Fibroblast of lung (primary cell): ENCODE results near the gene SUV39H2. TPM values are rescaled to one million over a fixed set of nuclear protein-coding genes. Genes with fewer than 3 reads are reported as not detected.

Experiments used
- DNase-seq, 2 donors: peaks; one replicate each; pipeline versions ENCODE4 v3.0.0 to v3.0.0-alpha.2; 2010; ENCODE audit warnings: low read depth in 2 of 2
- H2AFZ ChIP-seq: 2 replicates; pipeline ENCODE4 v1.5.1; 2012; ENCODE audit warnings: low read length, control low read depth, inconsistent platforms
- H3K27ac ChIP-seq: 2 replicates; pipeline ENCODE4 v1.5.1; 2011; ENCODE audit warnings: low read length, control low read depth; ENCODE audit not compliant: insufficient read depth
- H3K27me3 ChIP-seq: 2 replicates; pipeline ENCODE4 v1.5.1; 2011; ENCODE audit warnings: mild to moderate bottlenecking, low read length; ENCODE audit not compliant: control insufficient read depth, insufficient read depth
- H3K36me3 ChIP-seq: 2 replicates; pipeline ENCODE4 v1.5.1; 2011; ENCODE audit warnings: low read length; ENCODE audit not compliant: control insufficient read depth, insufficient read depth
- H3K4me1 ChIP-seq: 2 replicates; pipeline ENCODE4 v1.5.1; 2011; ENCODE audit warnings: low read length; ENCODE audit not compliant: control insufficient read depth, insufficient read depth; ENCODE audit errors: extremely low read depth
- H3K4me2 ChIP-seq: 2 replicates; pipeline ENCODE4 v1.5.1; 2011; ENCODE audit warnings: low read length, control low read depth; ENCODE audit not compliant: insufficient read depth; ENCODE audit errors: extremely low read depth
- H3K4me3 ChIP-seq, 4 experiments: fragments of 200-600 bp in 1 of 4; sonication (generic) in 1 of 4; replicated peaks in 1 of 4; 2 replicates each; pipeline ENCODE4 v1.5.1; 2011 to 2016; ENCODE audit warnings: low read length in 4 of 4, low read depth in 3 of 4, mild to moderate bottlenecking in 3 of 4, control low read depth in 2 of 4, inconsistent platforms in 1 of 4, mixed read lengths in 1 of 4; ENCODE audit not compliant: insufficient read depth in 1 of 4; ENCODE audit errors: control extremely low read depth in 1 of 4
- H3K79me2 ChIP-seq: 2 replicates; pipeline ENCODE4 v1.5.1; 2012; ENCODE audit warnings: mild to moderate bottlenecking, low read length, inconsistent platforms; ENCODE audit not compliant: control insufficient read depth, insufficient read depth
- H3K9ac ChIP-seq: 2 replicates; pipeline ENCODE4 v1.5.1; 2011; ENCODE audit warnings: mild to moderate bottlenecking, low read length, control low read depth; ENCODE audit not compliant: insufficient read depth
- H3K9me3 ChIP-seq: 2 replicates; pipeline ENCODE4 v1.5.1; 2012; ENCODE audit warnings: low read depth, low read length; ENCODE audit not compliant: control insufficient read depth, insufficient read depth
- H4K20me1 ChIP-seq: 2 replicates; pipeline ENCODE4 v1.5.1; 2011; ENCODE audit warnings: low read length; ENCODE audit not compliant: control insufficient read depth, insufficient read depth; ENCODE audit errors: extremely low read depth
- EZH2 ChIP-seq: IDR thresholded peaks from 2 replicates; pipeline ENCODE4 v1.5.1; 2012; ENCODE audit warnings: low read length, control low read depth, mild to moderate bottlenecking; ENCODE audit errors: missing control alignments
- polyA plus RNA-seq, 2 donors: library from polyadenylated mRNA; depleted of rRNA in 1 of 2; stranded (reverse) in 1 of 2; unstranded in 1 of 2; fragments of >200 nt; gene quantifications; 2 replicates each; pipeline ENCODE4 v1.2.1, GENCODE V29; 2011 to 2012; ENCODE audit warnings: missing spikeins in 1 of 2
- total RNA-seq: library from RNA; depleted of rRNA; stranded (reverse); fragments of >200 nt; gene quantifications from 2 replicates; pipeline ENCODE4 v1.2.1, GENCODE V29; 2014
- TF ChIP-seq, protein P1 (sequence below), 2 donors: IDR thresholded peaks in 1 of 2; conservative IDR thresholded peaks in 1 of 2; 1 replicate in 1 of 2; 2 replicates in 1 of 2; pipeline ENCODE4 v1.5.1; 2011 to 2012; ENCODE audit warnings: low read length in 2 of 2, control low read depth in 1 of 2, inconsistent platforms in 1 of 2, low read depth in 1 of 2, mild to moderate bottlenecking in 1 of 2

Gene SUV39H2
- total and polyA plus RNA-seq, 2 donors (not counting 1 experiment from before 2014, with no cell fraction given), result 8.1 to 9.9 TPM

DNA sequence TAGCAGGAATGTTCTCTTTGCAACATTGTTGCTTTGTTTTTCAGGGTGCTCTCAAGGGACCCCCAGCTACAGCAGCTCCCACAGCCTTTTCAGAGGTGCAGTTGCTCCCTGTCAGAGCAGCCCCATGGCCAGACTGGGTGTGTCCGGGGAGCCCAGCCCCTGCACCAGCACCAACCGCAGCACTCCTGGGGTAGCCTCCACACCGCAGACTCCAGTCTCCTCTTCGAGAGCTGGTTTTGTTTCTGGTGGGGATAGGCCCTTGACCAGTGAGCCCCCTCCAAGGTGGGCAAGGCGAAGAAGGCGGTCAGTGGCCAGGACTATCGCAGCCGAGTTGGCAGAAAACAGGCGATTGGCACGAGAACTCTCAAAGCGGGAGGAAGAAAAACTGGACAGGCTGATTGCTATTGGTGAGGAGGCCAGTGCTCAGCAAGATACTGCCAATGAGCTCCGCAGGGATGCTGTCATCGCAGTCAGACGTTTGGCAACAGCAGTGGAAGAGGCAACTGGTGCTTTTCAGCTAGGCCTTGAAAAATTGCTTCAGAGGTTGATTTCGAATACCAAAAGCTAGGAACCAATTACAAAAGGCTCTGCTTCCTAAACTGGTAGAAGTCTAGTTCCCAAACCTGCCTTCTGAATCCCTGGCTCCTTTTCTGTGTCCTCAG is 35.2 kb upstream of the SUV39H2 start:
- TF ChIP-seq, protein P1, sequence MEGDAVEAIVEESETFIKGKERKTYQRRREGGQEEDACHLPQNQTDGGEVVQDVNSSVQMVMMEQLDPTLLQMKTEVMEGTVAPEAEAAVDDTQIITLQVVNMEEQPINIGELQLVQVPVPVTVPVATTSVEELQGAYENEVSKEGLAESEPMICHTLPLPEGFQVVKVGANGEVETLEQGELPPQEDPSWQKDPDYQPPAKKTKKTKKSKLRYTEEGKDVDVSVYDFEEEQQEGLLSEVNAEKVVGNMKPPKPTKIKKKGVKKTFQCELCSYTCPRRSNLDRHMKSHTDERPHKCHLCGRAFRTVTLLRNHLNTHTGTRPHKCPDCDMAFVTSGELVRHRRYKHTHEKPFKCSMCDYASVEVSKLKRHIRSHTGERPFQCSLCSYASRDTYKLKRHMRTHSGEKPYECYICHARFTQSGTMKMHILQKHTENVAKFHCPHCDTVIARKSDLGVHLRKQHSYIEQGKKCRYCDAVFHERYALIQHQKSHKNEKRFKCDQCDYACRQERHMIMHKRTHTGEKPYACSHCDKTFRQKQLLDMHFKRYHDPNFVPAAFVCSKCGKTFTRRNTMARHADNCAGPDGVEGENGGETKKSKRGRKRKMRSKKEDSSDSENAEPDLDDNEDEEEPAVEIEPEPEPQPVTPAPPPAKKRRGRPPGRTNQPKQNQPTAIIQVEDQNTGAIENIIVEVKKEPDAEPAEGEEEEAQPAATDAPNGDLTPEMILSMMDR (conservative IDR thresholded peaks at IDR 0.05 in 1 of 2, IDR thresholded peaks at IDR 0.05 in 1 of 2; ENCODE audit: low read depth in 1 of 2, low read length in 2 of 2), result no peak
- TF ChIP-seq EZH2, result no peak
- H3K27ac ChIP-seq, result no peak overlapping the region
- H2AFZ ChIP-seq, result no peak overlapping the region
- DNase-seq, result no peak
- no peaks in the 10 kb centered on the region for H3K27me3 ChIP-seq
- no peak overlapping the region for H3K4me3 ChIP-seq
- H3K9me3 ChIP-seq, result no peaks in the 10 kb centered on the region
- H3K79me2 ChIP-seq, result peaks cover 24% of the 10 kb centered on the region
- H3K4me1 ChIP-seq, result no peaks in the 10 kb centered on the region
- H3K4me2 ChIP-seq, result no peak overlapping the region
- H3K9ac ChIP-seq, result no peak overlapping the region
- H4K20me1 ChIP-seq, result no peaks in the 10 kb centered on the region
- peaks cover 9% of the 10 kb centered on the region for H3K36me3 ChIP-seq

DNA sequence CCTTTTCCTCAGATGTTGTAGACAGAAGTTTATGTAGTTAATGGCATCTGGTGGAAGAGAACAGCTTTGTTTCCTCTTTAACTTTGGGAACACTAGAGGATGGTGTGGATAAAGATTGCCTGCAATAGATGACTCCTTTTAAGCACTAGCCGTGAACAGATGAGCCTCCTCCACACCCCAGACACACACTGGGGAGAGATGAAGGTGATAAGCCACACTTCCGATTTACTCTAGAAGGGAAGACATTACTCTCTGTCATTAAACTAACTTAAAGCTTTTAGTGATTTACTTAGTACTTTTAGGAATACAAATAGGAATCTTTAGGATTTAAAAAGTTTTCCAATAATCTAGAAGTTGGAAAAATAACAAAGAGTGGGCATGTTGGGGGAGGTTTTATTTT is 33.7 kb upstream of the SUV39H2 start:
- no peak overlapping the region for H3K4me3 ChIP-seq
- peaks cover 9% of the 10 kb centered on the region for H3K36me3 ChIP-seq
- no peak overlapping the region for H3K4me2 ChIP-seq
- no peaks in the 10 kb centered on the region for H3K4me1 ChIP-seq
- no peak overlapping the region for H3K27ac ChIP-seq
- no peaks in the 10 kb centered on the region for H3K27me3 ChIP-seq
- H3K79me2 ChIP-seq, result peaks cover 10% of the 10 kb centered on the region
- H4K20me1 ChIP-seq, result no peaks in the 10 kb centered on the region
- H3K9ac ChIP-seq, result no peak overlapping the region
- H3K9me3 ChIP-seq, result no peaks in the 10 kb centered on the region
- no peak for DNase-seq
- TF ChIP-seq EZH2, result no peak
- TF ChIP-seq, protein P1 (conservative IDR thresholded peaks at IDR 0.05 in 1 of 2, IDR thresholded peaks at IDR 0.05 in 1 of 2; ENCODE audit: low read depth in 1 of 2, low read length in 2 of 2), result no peak
- no peak overlapping the region for H2AFZ ChIP-seq

DNA sequence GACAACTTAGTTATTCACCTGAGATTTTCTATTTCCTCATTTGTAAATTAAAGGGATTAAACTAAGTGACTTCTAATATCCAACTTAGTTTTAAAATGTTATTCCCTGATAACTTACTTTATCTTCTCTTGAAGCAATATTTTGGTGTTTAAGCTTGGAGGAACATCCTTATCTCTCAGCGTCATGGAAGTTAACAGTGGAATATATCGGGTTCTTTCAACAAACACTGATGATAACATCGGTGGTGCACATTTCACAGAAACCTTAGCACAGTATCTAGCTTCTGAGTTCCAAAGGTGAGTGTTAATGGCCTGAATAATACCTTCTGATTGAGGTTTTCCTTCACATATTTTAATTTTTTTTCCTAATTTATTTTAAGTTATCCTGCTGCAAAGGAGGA is 26.4 kb upstream of the SUV39H2 start:
- Histone ChIP-seq H3K27ac (no peak overlapping the region), H3K27me3 (no peaks in the 10 kb centered on the region), H3K79me2 (no peaks in the 10 kb centered on the region), H2AFZ (no peak overlapping the region), H3K4me2 (no peak overlapping the region), H3K4me3 (no peak overlapping the region), H3K4me1 (no peaks in the 10 kb centered on the region), H3K36me3 (no peaks in the 10 kb centered on the region), H4K20me1 (no peaks in the 10 kb centered on the region), H3K9me3 (no peaks in the 10 kb centered on the region), H3K9ac (no peak overlapping the region)
- no peak for DNase-seq
- TF ChIP-seq, protein P1 (conservative IDR thresholded peaks at IDR 0.05 in 1 of 2, IDR thresholded peaks at IDR 0.05 in 1 of 2; ENCODE audit: low read depth in 1 of 2, low read length in 2 of 2), result no peak
- no peak for TF ChIP-seq EZH2
